ENCODE results near the gene CLCNKA.
"Not testable (repeated sequence)": the region's sequence is repeated elsewhere in the genome, so short reads cannot be mapped to it uniquely, and the experiment has no call there.

The CLCNKA gene

GRCh38 chr1:16021681-16022080 lies at the start of gene CLCNKA:
TSS of gene CLCNKA (plus strand) at chr1:16022036. CDS start at chr1:16022620, 584 bp downstream.
- DNase-seq: peak; percentile 7

- DNase-seq: no peak
These were observed 49.4 kb upstream of the CLCNKA start for GRCh38 chr1:15972409-15972808.

GRCh38 chr1:15973772-15974171 lies 48.1 kb upstream of the CLCNKA start:
- no peak for DNase-seq

- no peak for DNase-seq
These were observed 47.0 kb upstream of the CLCNKA start for GRCh38 chr1:15974855-15975254.

- DNase-seq: peak; percentile 30
These were observed 46.5 kb upstream of the CLCNKA start for GRCh38 chr1:15975358-15975804.

- peak; percentile 87 for DNase-seq
These were observed 45.8 kb upstream of the CLCNKA start, which contains the start of gene ZBTB17 for GRCh38 chr1:15975805-15976680. TSS of gene ZBTB17 (minus strand) at chr1:15976101. CDS start at chr1:15948495, 27,606 bp downstream.

- not testable (repeated sequence) for DNase-seq
These were observed 43.9 kb upstream of the CLCNKA start for GRCh38 chr1:15977947-15978346.

GRCh38 chr1:15981679-15982078 lies 40.2 kb upstream of the CLCNKA start:
- DNase-seq: no peak

GRCh38 chr1:15983275-15983674 lies 38.6 kb upstream of the CLCNKA start:
- DNase-seq: no peak

- no peak for DNase-seq
These were observed 36.1 kb upstream of the CLCNKA start for GRCh38 chr1:15985611-15986297.

GRCh38 chr1:15988856-15989736 lies 32.7 kb upstream of the CLCNKA start:
- no peak for DNase-seq

- DNase-seq: no peak
These were observed 32.1 kb upstream of the CLCNKA start for GRCh38 chr1:15989776-15990175.

GRCh38 chr1:15991427-15992186 lies 30.2 kb upstream of the CLCNKA start:
- no peak for DNase-seq

GRCh38 chr1:15992187-15992553 lies 29.7 kb upstream of the CLCNKA start:
- no peak for DNase-seq

- no peak for DNase-seq
These were observed 29.0 kb upstream of the CLCNKA start for GRCh38 chr1:15992582-15993500.

- DNase-seq: no peak
These were observed 28.2 kb upstream of the CLCNKA start for GRCh38 chr1:15993666-15994065.

- no peak for DNase-seq
These were observed 27.8 kb upstream of the CLCNKA start for GRCh38 chr1:15994081-15994480.

- peak; percentile 2 for DNase-seq
These were observed 27.1 kb upstream of the CLCNKA start for GRCh38 chr1:15994590-15995351.

- no peak for DNase-seq
These were observed 24.7 kb upstream of the CLCNKA start for GRCh38 chr1:15997076-15997585.

Data from NCI-H146 (cell line).